Chondrocyte (in vitro differentiated cells): Measurements from ENCODE around the gene GHRHR. TPM values are rescaled to one million over a fixed set of nuclear protein-coding genes. Genes with fewer than 3 reads are reported as not detected.
A peak's percentile ranks its signal among the peaks of the same experiment; 100 is the strongest.

Source experiments
- DNase-seq: peaks from one replicate; pipeline ENCODE4 v3.0.0; 2021; ENCODE audit warnings: mixed read lengths, low spot score
- H3K27ac Mint-ChIP-seq: one replicate; pipeline ENCODE4 v1.8.0; 2021; ENCODE audit warnings: mild to moderate bottlenecking, moderate library complexity, mixed read lengths; ENCODE audit not compliant: unreplicated experiment
- H3K27me3 Mint-ChIP-seq: 2 replicates; pipeline ENCODE4 v1.8.0; 2021; ENCODE audit warnings: low read depth, mixed read lengths
- H3K36me3 Mint-ChIP-seq: 2 replicates; pipeline ENCODE4 v1.8.0; 2021; ENCODE audit warnings: low read depth, mixed read lengths
- H3K4me1 Mint-ChIP-seq: 2 replicates; pipeline ENCODE4 v1.8.0; 2021; ENCODE audit warnings: low read depth, mild to moderate bottlenecking, mixed read lengths
- H3K4me3 Mint-ChIP-seq: one replicate; pipeline ENCODE4 v1.8.0; 2021; ENCODE audit warnings: mild to moderate bottlenecking, moderate library complexity, mixed read lengths; ENCODE audit not compliant: unreplicated experiment
- H3K9me3 Mint-ChIP-seq: 2 replicates; pipeline ENCODE4 v1.8.0; 2021; ENCODE audit warnings: low read depth, mixed read lengths
- CTCF ChIP-seq: fragments of 200-600 bp; sonication (generic); IDR thresholded peaks from 2 replicates; pipeline ENCODE4 v1.5.0; 2021; ENCODE audit warnings: antibody characterized with exemption, mild to moderate bottlenecking, moderate library complexity
- total RNA-seq: library from RNA; stranded (reverse); gene quantifications from 3 replicates; pipeline ENCODE4 v1.2.1, GENCODE V29; 2021

GHRHR gene
- total RNA-seq, 1 donor from 2014 or later, result not detected

- H3K4me1 Mint-ChIP-seq, result no peaks in the 10 kb centered on the region
- H3K9me3 Mint-ChIP-seq, result no peaks in the 10 kb centered on the region
- peaks cover 72% of the 10 kb centered on the region for H3K27me3 Mint-ChIP-seq
- DNase-seq, result no peak
- H3K27ac Mint-ChIP-seq, result no peak overlapping the region
- H3K4me3 Mint-ChIP-seq, result no peak overlapping the region
- TF ChIP-seq CTCF, result no peak
- no peaks in the 10 kb centered on the region for H3K36me3 Mint-ChIP-seq
These were observed 7.7 kb downstream of the GHRHR start for GRCh38 chr7:30971440-30971839.

- no peaks in the 10 kb centered on the region for H3K9me3 Mint-ChIP-seq
- H3K36me3 Mint-ChIP-seq, result no peaks in the 10 kb centered on the region
- no peaks in the 10 kb centered on the region for H3K4me1 Mint-ChIP-seq
- DNase-seq, result no peak
- no peak overlapping the region for H3K27ac Mint-ChIP-seq
- peaks cover 72% of the 10 kb centered on the region for H3K27me3 Mint-ChIP-seq
- no peak for TF ChIP-seq CTCF
- H3K4me3 Mint-ChIP-seq, result no peak overlapping the region
These were observed 8.2 kb downstream of the GHRHR start for GRCh38 chr7:30971840-30972563.

GRCh38 chr7:30973292-30973691 is 9.5 kb downstream of the GHRHR start:
- no peaks in the 10 kb centered on the region for H3K9me3 Mint-ChIP-seq
- no peak for DNase-seq
- no peak overlapping the region for H3K4me3 Mint-ChIP-seq
- no peaks in the 10 kb centered on the region for H3K4me1 Mint-ChIP-seq
- H3K27me3 Mint-ChIP-seq, result peaks cover 70% of the 10 kb centered on the region
- no peak overlapping the region for H3K27ac Mint-ChIP-seq
- H3K36me3 Mint-ChIP-seq, result no peaks in the 10 kb centered on the region
- no peak for TF ChIP-seq CTCF

GRCh38 chr7:30973791-30974604 is 10.2 kb downstream of the GHRHR start:
- TF ChIP-seq CTCF, result no peak
- Mint-ChIP-seq H3K36me3 (no peaks in the 10 kb centered on the region), H3K27ac (no peak overlapping the region), H3K4me3 (no peak overlapping the region), H3K27me3 (peaks cover 76% of the 10 kb centered on the region), H3K9me3 (no peaks in the 10 kb centered on the region), H3K4me1 (no peaks in the 10 kb centered on the region)
- DNase-seq, result no peak

- peak; percentile 60 for DNase-seq
These were observed 11.0 kb downstream of the GHRHR start for GRCh38 chr7:30974605-30975255.

More at GRCh38 chr7:30974605-30975255, 11.0 kb downstream of the GHRHR start:
- H3K4me1 Mint-ChIP-seq, result no peaks in the 10 kb centered on the region
- no peaks in the 10 kb centered on the region for H3K36me3 Mint-ChIP-seq
- peaks cover 81% of the 10 kb centered on the region for H3K27me3 Mint-ChIP-seq
- no peak overlapping the region for H3K27ac Mint-ChIP-seq
- TF ChIP-seq CTCF, result peak; percentile 81
- H3K9me3 Mint-ChIP-seq, result no peaks in the 10 kb centered on the region
- H3K4me3 Mint-ChIP-seq, result no peak overlapping the region
